GM12872 (cell line): Measurements from ENCODE around the gene LAGE3.

Source experiments
- CTCF ChIP-seq: IDR thresholded peaks from 3 replicates; pipeline ENCODE4 v1.5.1; 2011; ENCODE audit warnings: low read depth, mild to moderate bottlenecking, low read length, moderate library complexity; ENCODE audit not compliant: insufficient read depth

LAGE3 gene

GRCh38 chrX:154464806-154465365 lies 14.2 kb downstream of the LAGE3 start:
- TF ChIP-seq CTCF = no peak

- no peak for TF ChIP-seq CTCF
Measured at GRCh38 chrX:154463611-154464220, 15.4 kb downstream of the LAGE3 start.

GRCh38 chrX:154462396-154462795 lies 16.7 kb downstream of the LAGE3 start:
- no peak for TF ChIP-seq CTCF

GRCh38 chrX:154460326-154460725 lies 18.8 kb downstream of the LAGE3 start:
- no peak for TF ChIP-seq CTCF

GRCh38 chrX:154459832-154460231 lies 19.2 kb downstream of the LAGE3 start:
- TF ChIP-seq CTCF = no peak

- no peak for TF ChIP-seq CTCF
Measured at GRCh38 chrX:154458954-154459778, 19.9 kb downstream of the LAGE3 start.

- no peak for TF ChIP-seq CTCF
Measured at GRCh38 chrX:154458116-154458953, 20.7 kb downstream of the LAGE3 start, which contains the start of gene PLXNA3. TSS of gene PLXNA3 (plus strand) at chrX:154458281. CDS start at chrX:154460184, 1,903 bp downstream.
